Measurements from ENCODE around the gene SNURF.
"Not testable (repeated sequence)": the region's sequence is repeated elsewhere in the genome, so short reads cannot be mapped to it uniquely, and the experiment has no call there.

Gene SNURF

GRCh38 chr15:24971052-24971451, 16.3 kb downstream of the SNURF start:
- no peak for DNase-seq (ENCODE audit: low read depth)

- no peak for DNase-seq (ENCODE audit: low read depth)
These were observed 17.0 kb downstream of the SNURF start for GRCh38 chr15:24971772-24972171.

- DNase-seq (ENCODE audit: low read depth), result not testable (repeated sequence)
These were observed 17.9 kb downstream of the SNURF start for GRCh38 chr15:24972707-24973106.

- no peak for DNase-seq (ENCODE audit: low read depth)
These were observed 22.1 kb downstream of the SNURF start for GRCh38 chr15:24976932-24977331.

- no peak for DNase-seq (ENCODE audit: low read depth)
These were observed 22.9 kb downstream of the SNURF start for GRCh38 chr15:24977686-24978085.

- no peak for DNase-seq (ENCODE audit: low read depth)
These were observed 30.4 kb downstream of the SNURF start for GRCh38 chr15:24985224-24985623.

- no peak for DNase-seq (ENCODE audit: low read depth)
These were observed 31.9 kb downstream of the SNURF start for GRCh38 chr15:24986653-24987052.
